ENCODE results near the gene SYF2. TPM values are rescaled to one million over a fixed set of nuclear protein-coding genes. Genes with fewer than 3 reads are reported as not detected.

SYF2 gene
- total and polyA plus RNA-seq, 2 of the 4 experiments (the other 2 are of a cell fraction) = 8.6 to 19.5 TPM

DNA sequence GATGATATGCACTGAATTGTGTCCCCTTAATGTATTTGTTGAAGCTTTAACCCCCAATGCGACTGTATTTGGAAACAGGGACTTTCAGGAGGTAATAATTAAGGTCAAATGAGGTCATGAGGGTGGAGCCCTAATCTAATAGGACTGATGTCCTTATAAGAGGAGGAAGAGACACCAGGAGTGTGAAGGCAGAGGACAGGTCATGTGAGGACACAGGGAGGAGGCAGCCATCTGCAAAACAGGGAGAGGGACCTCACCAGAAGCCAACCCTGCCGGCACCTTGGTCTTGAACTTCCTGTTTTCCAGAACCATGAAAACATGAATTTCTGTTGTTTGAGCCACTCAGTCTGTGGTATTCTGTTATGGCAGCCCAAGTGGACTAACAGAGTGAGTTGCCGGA, 15.3 kb downstream of the SYF2 start:
- H4K20me1 ChIP-seq (ENCODE audit: insufficient read depth, low read length) = no peaks in the 10 kb centered on the region
- DNase-seq = no peak
- in situ Hi-C loops (cut with MboI; ENCODE audit: low sequenced_read_pairs) (no loop called here), intact Hi-C loops (cut with micrococcal nuclease) (no loop called here), dilution Hi-C loops (cut with HindIII; ENCODE audit: low sequenced_read_pairs, unreplicated experiment) (loop anchor here (25.0 kb wide), 1 partner anchor 555 kb away; no protein-coding TSS in a partner anchor)
- H3K27me3 ChIP-seq (ENCODE audit: control insufficient read depth, insufficient read depth, low read length) = peaks cover 4% of the 10 kb centered on the region; the same call in 1 of the 2 replicates
- BruUV-seq (replicated peaks) = no TSS peak
- POLR2A ChIA-PET (ENCODE audit: unreplicated experiment) = no interaction called here
- no peak overlapping the region for H2BK120ac ChIP-seq (ENCODE audit: low read depth, low read length)
- H3K18ac ChIP-seq (ENCODE audit: low read depth, low read length) = no peak overlapping the region
- no peak overlapping the region for H4K5ac ChIP-seq (ENCODE audit: low read depth, low read length)
- H2AK9ac ChIP-seq (replicated peaks; ENCODE audit: low read depth, low read length, poor library complexity) = no peak overlapping the region
- no peak overlapping the region for H2AK5ac ChIP-seq (ENCODE audit: low read depth, low read length)
- H3K79me1 ChIP-seq (ENCODE audit: low read depth in 1 of 2, low read length in 2 of 2) = no peaks in the 10 kb centered on the region
- H3K9me3 ChIP-seq (ENCODE audit: control insufficient read depth, insufficient read depth, low read length) = no peaks in the 10 kb centered on the region
- no peak overlapping the region for H3K27ac ChIP-seq (ENCODE audit: insufficient read depth, low read length)
- no peaks in the 10 kb centered on the region for H3K4me1 ChIP-seq (ENCODE audit: control insufficient read depth, insufficient read depth, low read length)
- no peak for TF ChIP-seq BHLHE40 (IDR thresholded peaks at IDR 0.05; ENCODE audit: low read depth, low read length)
- no peak for TF ChIP-seq RFX5 (IDR thresholded peaks at IDR 0.05; ENCODE audit: low read depth, low read length)
- TF ChIP-seq NFE2L2 (IDR thresholded peaks at IDR 0.05; ENCODE audit: low read depth, low read length) = no peak
- H2BK5ac ChIP-seq (ENCODE audit: low read depth, low read length, poor library complexity, severe bottlenecking) = no peak overlapping the region
- H3K23ac ChIP-seq (ENCODE audit: low read depth, low read length) = no peak overlapping the region
- no peak overlapping the region for H3K4ac ChIP-seq (ENCODE audit: low read depth, low read length)
- H4K8ac ChIP-seq (ENCODE audit: low read depth in 2 of 2, low read length in 2 of 2) = no peak overlapping the region
- H3K9ac ChIP-seq (ENCODE audit: low read depth, low read length) = no peak overlapping the region
- no peak for ATAC-seq (ENCODE audit: low read depth)
- H3K36me3 ChIP-seq (ENCODE audit: control insufficient read depth, insufficient read depth, low read length) = peaks cover 9% of the 10 kb centered on the region
- H3K4me2 ChIP-seq (ENCODE audit: low read depth, low read length) = no peak overlapping the region
- no peak overlapping the region for H2BK15ac ChIP-seq (ENCODE audit: low read depth, low read length)
- H3K56ac ChIP-seq (ENCODE audit: extremely low read depth, insufficient read depth, low read length) = no peak overlapping the region
- H4K91ac ChIP-seq (ENCODE audit: insufficient read depth, low read depth, low read length) = no peak overlapping the region
- no peak overlapping the region for H3K14ac ChIP-seq (replicated peaks; ENCODE audit: low read depth, low read length)
- 67% methylated on average over 1 of the region's 3 CpGs; no CpG with 5 or more reads in 1 of the 2 experiments for WGBS, 2 experiments (ENCODE audit: extremely low coverage in 2 of 2, insufficient read length in 1 of 2)
- H2AFZ ChIP-seq (replicated peaks; ENCODE audit: low read length, poor library complexity) = no peak overlapping the region
- no peak overlapping the region for H2BK20ac ChIP-seq (ENCODE audit: low read depth, low read length)
- H3K4me3 ChIP-seq (ENCODE audit: insufficient read depth, low read depth, low read length) = no peak overlapping the region
- no peaks in the 10 kb centered on the region for H3K9me1 ChIP-seq (ENCODE audit: insufficient read depth, low read length)
- CTCF ChIA-PET = no interaction called here
